ENCODE results near the gene KIAA1755. TPM values are rescaled to one million over a fixed set of nuclear protein-coding genes. Genes with fewer than 3 reads are reported as not detected.

Gene KIAA1755
- total and polyA plus RNA-seq, 9 of the 15 experiments (the other 6 are each of a cell fraction or from before 2014, with no cell fraction given): not detected

DNA sequence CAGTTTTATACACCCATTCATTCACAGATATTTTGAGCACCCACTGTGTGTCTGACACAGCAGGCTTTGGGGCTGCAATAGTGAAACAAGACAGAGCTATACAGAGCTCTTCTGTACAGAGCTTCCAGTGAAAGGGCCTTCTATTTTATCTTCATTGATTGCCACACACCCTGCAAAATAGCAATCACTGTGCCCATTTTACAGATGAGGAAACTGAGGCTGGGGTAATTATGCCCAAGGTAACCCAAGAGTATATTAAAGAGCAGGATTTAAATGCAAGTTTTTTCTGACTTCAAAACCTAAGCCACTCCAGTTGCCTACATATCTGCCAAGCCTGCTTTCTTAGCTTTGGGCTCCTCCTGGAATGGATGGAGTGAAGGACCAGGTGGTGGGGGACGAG, 47.9 kb upstream of the KIAA1755 start:
- no peaks in the 10 kb centered on the region for H3K36me3 ChIP-seq (ENCODE audit: control insufficient read depth, insufficient read depth, low read length)
- no peaks in the 10 kb centered on the region for H3K9me1 ChIP-seq (ENCODE audit: control insufficient read depth, insufficient read depth, low read length)
- no peak overlapping the region for H2AFZ ChIP-seq (ENCODE audit: low read depth, low read length)
- WGBS (ENCODE audit: insufficient coverage, low coverage, missing lambda C conversion rate): 0% methylated on average over 1 of the region's 1 CpG
- H3K4me1 ChIP-seq (replicated peaks in 1 of 2; ENCODE audit: control insufficient read depth in 2 of 2, insufficient read depth in 2 of 2, low read length in 2 of 2): peaks cover 0 to 6% of the 10 kb centered on the region in 2 experiments; a peak in 1 of 5 replicates
- peaks cover 10 to 24% of the 10 kb centered on the region in 2 experiments for H3K27me3 ChIP-seq (ENCODE audit: control insufficient read depth in 2 of 2, insufficient read depth in 2 of 2, low read length in 2 of 2)
- intact Hi-C loops (cut with micrococcal nuclease) (no loop called here), in situ Hi-C loops (cut with MboI) (no loop called here)
- BruUV-seq (replicated peaks): no TSS peak
- H3K9ac ChIP-seq (ENCODE audit: insufficient read depth in 1 of 2, low read depth in 2 of 2, low read length in 2 of 2): no peak overlapping the region
- ChIA-PET CTCF (ENCODE audit: low intra/inter-chr PET ratio) (no interaction called here), POLR2A (interaction anchor here (0.5 to 1.1 kb wide), 3 partner anchors 22 to 99 kb away, joined by 3 to 4 read pairs (median 3); no protein-coding TSS in a partner anchor)
- no peak for DNase-seq (ENCODE audit: extremely low read depth in 1 of 4, low spot score in 3 of 4)
- H3K4me3 ChIP-seq: no peak overlapping the region
- H3K27ac ChIP-seq (ENCODE audit: extremely low read depth, low read depth, low read length): no peak overlapping the region
- no peak overlapping the region for H3K4me2 ChIP-seq (ENCODE audit: insufficient read depth, low read length)
- FAIRE-seq: no peak
- no peak for ATAC-seq
- TF ChIP-seq ADNP (tag; IDR thresholded peaks at IDR 0.05): 0 out of 2 replicates have a peak, but pooled peaks have one; percentile 32
- no peak for TF ChIP-seq ZSCAN32 (CRISPR knock-in tag; IDR thresholded peaks at IDR 0.05)
- peak; percentile 61 for TF ChIP-seq RBM25 (IDR thresholded peaks at IDR 0.05; ENCODE audit: low read depth, low read length, severe bottlenecking)
- 0 out of 2 replicates have a peak, but pooled peaks cover 6% of the 10 kb centered on the region for H3K9me3 ChIP-seq (replicated peaks; ENCODE audit: control insufficient read depth, insufficient read depth, low read depth, low read length)
- no peaks in the 10 kb centered on the region for H4K20me1 ChIP-seq (replicated peaks; ENCODE audit: control insufficient read depth, insufficient read depth, low read length)
- H3K79me2 ChIP-seq (ENCODE audit: control insufficient read depth, insufficient read depth, low read length): no peaks in the 10 kb centered on the region

DNA sequence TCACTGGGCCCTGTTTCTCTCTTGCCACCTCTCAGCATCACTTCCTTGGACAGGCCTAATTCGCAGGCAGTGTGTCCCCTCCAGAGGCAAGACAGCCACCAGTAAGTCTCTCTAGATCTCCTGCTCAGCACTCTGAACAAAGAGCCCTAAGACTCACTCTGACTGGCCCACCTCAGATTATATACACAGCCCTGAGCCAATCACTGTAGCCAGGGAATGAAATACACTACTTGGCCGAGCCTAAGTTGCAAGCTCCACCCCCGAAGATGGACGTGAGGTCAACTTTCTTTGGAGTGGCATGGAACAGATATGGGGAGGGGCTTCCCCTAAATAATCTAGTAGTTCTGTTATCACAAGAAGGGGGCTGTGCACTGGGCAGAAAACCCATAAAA, 47.5 kb upstream of the KIAA1755 start:
- Histone ChIP-seq H3K9me1 (ENCODE audit: control insufficient read depth, insufficient read depth, low read length) (no peaks in the 10 kb centered on the region), H4K20me1 (replicated peaks; ENCODE audit: control insufficient read depth, insufficient read depth, low read length) (no peaks in the 10 kb centered on the region), H3K9ac (ENCODE audit: insufficient read depth in 1 of 2, low read depth in 2 of 2, low read length in 2 of 2) (no peak overlapping the region), H3K79me2 (ENCODE audit: control insufficient read depth, insufficient read depth, low read length) (no peaks in the 10 kb centered on the region), H2AFZ (ENCODE audit: low read depth, low read length) (no peak overlapping the region), H3K9me3 (replicated peaks; ENCODE audit: control insufficient read depth, insufficient read depth, low read depth, low read length) (0 out of 2 replicates have a peak, but pooled peaks cover 6% of the 10 kb centered on the region), H3K27ac (ENCODE audit: extremely low read depth, low read depth, low read length) (no peak overlapping the region), H3K36me3 (ENCODE audit: control insufficient read depth, insufficient read depth, low read length) (no peaks in the 10 kb centered on the region), H3K4me3 (no peak overlapping the region), H3K4me1 (replicated peaks in 1 of 2; ENCODE audit: control insufficient read depth in 2 of 2, insufficient read depth in 2 of 2, low read length in 2 of 2) (peaks cover 0 to 6% of the 10 kb centered on the region in 2 experiments; a peak in 1 of 5 replicates), H3K27me3 (ENCODE audit: control insufficient read depth in 2 of 2, insufficient read depth in 2 of 2, low read length in 2 of 2) (peaks cover 10 to 24% of the 10 kb centered on the region in 2 experiments), H3K4me2 (ENCODE audit: insufficient read depth, low read length) (no peak overlapping the region)
- no peak for DNase-seq (ENCODE audit: extremely low read depth in 1 of 4, low spot score in 3 of 4)
- in situ Hi-C loops (cut with MboI): no loop called here
- intact Hi-C loops (cut with micrococcal nuclease): no loop called here
- POLR2A ChIA-PET: interaction anchor here (0.6 to 1.1 kb wide), 3 partner anchors 22 to 392 kb away, joined by 3 to 4 read pairs (median 3); no protein-coding TSS in a partner anchor
- BruUV-seq (replicated peaks): no TSS peak
- CTCF ChIA-PET (ENCODE audit: low intra/inter-chr PET ratio): no interaction called here
- FAIRE-seq: no peak
- ATAC-seq: no peak
- 0% methylated on average over 4 of the region's 4 CpGs for WGBS (ENCODE audit: insufficient coverage, low coverage, missing lambda C conversion rate)
- TF ChIP-seq NKRF (IDR thresholded peaks at IDR 0.05; ENCODE audit: borderline replicate concordance): no peak
- no peak for TF ChIP-seq CTBP1 (IDR thresholded peaks at IDR 0.05; ENCODE audit: borderline replicate concordance)
- no peak for TF ChIP-seq ZNF384 (IDR thresholded peaks at IDR 0.05; ENCODE audit: low read depth, low read length)
- TF ChIP-seq MYBL2 (IDR thresholded peaks at IDR 0.05; ENCODE audit: low read depth): no peak
- no peak for TF ChIP-seq MYBL2 (CRISPR knock-in tag; IDR thresholded peaks at IDR 0.05; ENCODE audit: borderline replicate concordance)
- TF ChIP-seq MXD1 (CRISPR knock-in tag; IDR thresholded peaks at IDR 0.05; ENCODE audit: borderline replicate concordance, poor library complexity, severe bottlenecking): no peak

All from K562 (cell line).